Ovary (tissue), 9 donors: ENCODE data around the gene ADCY6. TPM values are rescaled to one million over a fixed set of nuclear protein-coding genes. Genes with fewer than 3 reads are reported as not detected.
A peak's percentile ranks its signal among the peaks of the same experiment; 100 is the strongest.

Experiments
- DNase-seq, 5 donors: peaks; one replicate each; pipeline ENCODE4 v3.0.0-alpha.2; 2019 to 2020
- H3K27ac ChIP-seq, 2 donors: fragments of 200-600 bp; one replicate each; pipeline versions ENCODE4 v1.5.1 to v1.8.0; 2019 to 2022
- H3K27me3 ChIP-seq: fragments of 200-600 bp; one replicate; pipeline ENCODE4 v1.8.0; 2022
- H3K36me3 ChIP-seq: fragments of 200-600 bp; sonication (generic); one replicate; pipeline ENCODE4 v1.5.1; 2019
- H3K4me1 ChIP-seq: one replicate; pipeline ENCODE4 v1.8.1; 2013; ENCODE audit warnings: mild to moderate bottlenecking, moderate library complexity; ENCODE audit not compliant: insufficient read depth
- H3K4me3 ChIP-seq: fragments of 200-600 bp; sonication (generic); one replicate; pipeline ENCODE4 v1.5.1; 2017
- H3K9me3 ChIP-seq, 2 donors: fragments of 200-600 bp in 1 of 2; sonication (generic) in 1 of 2; one replicate each; pipeline versions ENCODE4 v1.5.1 to v1.8.1; 2013 to 2019; ENCODE audit warnings: mild to moderate bottlenecking in 1 of 2, moderate library complexity in 1 of 2
- EP300 ChIP-seq: sonication (generic); formaldehyde crosslinking; IDR thresholded peaks from one replicate; pipeline ENCODE4 v1.6.1; 2017; ENCODE audit warnings: antibody characterized with exemption
- POLR2A ChIP-seq: fragments of 450-650 bp; IDR thresholded peaks from one replicate; pipeline ENCODE4 v1.6.1; 2017; ENCODE audit warnings: antibody characterized with exemption, mild to moderate bottlenecking, moderate library complexity
- WGBS, 3 donors: extraction: QIAGEN DNeasy Blood & Tissue Kit in 1 of 3; methylation state at CpG; one replicate each; pipeline versions ENCODE4 v1.1.5 to v1.1.7; 2013 to 2017; 5-methylcytosine and 5-hydroxymethylcytosine counted together
- intact Hi-C, 4 donors: fragments of 100-400 bp; cut with DNase I; formaldehyde crosslinking; loops; one replicate each; pipeline versions ENCODE4 v1.11.0 to v1.15.1; 2022 to 2023
- polyA plus RNA-seq, 2 donors: library from polyadenylated mRNA; stranded (reverse); fragments of 200-250 nt in 1 of 2; fragments of 350-450 nt in 1 of 2; fragmentation: Illumina TruSeq in 1 of 2; extraction: RNeasy Lipid Tissue Mini Kit (QIAGEN cat#74804) in 1 of 2; gene quantifications; one replicate each; pipeline ENCODE4 v1.2.3, GENCODE V29; 2013 to 2014
- total RNA-seq, 7 donors: library from RNA; depleted of rRNA in 2 of 7; stranded (reverse); fragments of >200 nt in 2 of 7; fragmentation: NEBNext Ultra II Directional in 3 of 7; extraction: Animal tissue kit (Norgen Biotek cat#: 25700) in 3 of 7; gene quantifications; one replicate each; pipeline versions ENCODE4 v1.1.0 to v1.2.4, GENCODE V29; 2016 to 2023
- TF ChIP-seq, protein P1 (sequence below), 3 donors: fragments of 450-650 bp in 2 of 3; fragments of 200-600 bp in 1 of 3; IDR thresholded peaks; one replicate each; pipeline versions ENCODE4 v1.5.1 to v1.8.0; 2016 to 2022; ENCODE audit warnings: antibody characterized with exemption in 3 of 3, mild to moderate bottlenecking in 1 of 3
- donor health status: DM: no; HTN: no; CAD: no; lungs with moderate emphysema.
- donor health status: DM: no; HTN: no; CAD: no.
- donor health status: Bipolar disorder and iron deficiency.
- donor health status: DM: yes; HTN: yes; CAD: no.
- donor health status: DM: no; HTN: no; CAD: no.
- donor health status: DM: yes; HTN: yes; CAD: no.

Gene ADCY6
- total and polyA plus RNA-seq, 9 donors, result 14.8 to 83.3 (median 40.6) TPM

GRCh38 chr12:48780381-48781025, 8.4 kb downstream of the ADCY6 start:
- Histone ChIP-seq H3K4me1 (peaks cover 22% of the 10 kb centered on the region), H3K4me3 (no peak overlapping the region), H3K9me3 (no peaks in the 10 kb centered on the region), H3K27me3 (no peaks in the 10 kb centered on the region), H3K27ac (peak overlapping the region; percentile 39 to 74), H3K36me3 (no peaks in the 10 kb centered on the region)
- peak in 1 of 5 donors; percentile 51 for DNase-seq
- TF ChIP-seq, protein P1, sequence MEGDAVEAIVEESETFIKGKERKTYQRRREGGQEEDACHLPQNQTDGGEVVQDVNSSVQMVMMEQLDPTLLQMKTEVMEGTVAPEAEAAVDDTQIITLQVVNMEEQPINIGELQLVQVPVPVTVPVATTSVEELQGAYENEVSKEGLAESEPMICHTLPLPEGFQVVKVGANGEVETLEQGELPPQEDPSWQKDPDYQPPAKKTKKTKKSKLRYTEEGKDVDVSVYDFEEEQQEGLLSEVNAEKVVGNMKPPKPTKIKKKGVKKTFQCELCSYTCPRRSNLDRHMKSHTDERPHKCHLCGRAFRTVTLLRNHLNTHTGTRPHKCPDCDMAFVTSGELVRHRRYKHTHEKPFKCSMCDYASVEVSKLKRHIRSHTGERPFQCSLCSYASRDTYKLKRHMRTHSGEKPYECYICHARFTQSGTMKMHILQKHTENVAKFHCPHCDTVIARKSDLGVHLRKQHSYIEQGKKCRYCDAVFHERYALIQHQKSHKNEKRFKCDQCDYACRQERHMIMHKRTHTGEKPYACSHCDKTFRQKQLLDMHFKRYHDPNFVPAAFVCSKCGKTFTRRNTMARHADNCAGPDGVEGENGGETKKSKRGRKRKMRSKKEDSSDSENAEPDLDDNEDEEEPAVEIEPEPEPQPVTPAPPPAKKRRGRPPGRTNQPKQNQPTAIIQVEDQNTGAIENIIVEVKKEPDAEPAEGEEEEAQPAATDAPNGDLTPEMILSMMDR (IDR thresholded peaks at IDR 0.05), result no peak
- no peak for TF ChIP-seq EP300
- no peak for TF ChIP-seq POLR2A
- WGBS, 3 donors, result 77 to 82% (median 80%) methylated on average over 11 of the region's 11 CpGs
- intact Hi-C loops, result no loop called here

DNA sequence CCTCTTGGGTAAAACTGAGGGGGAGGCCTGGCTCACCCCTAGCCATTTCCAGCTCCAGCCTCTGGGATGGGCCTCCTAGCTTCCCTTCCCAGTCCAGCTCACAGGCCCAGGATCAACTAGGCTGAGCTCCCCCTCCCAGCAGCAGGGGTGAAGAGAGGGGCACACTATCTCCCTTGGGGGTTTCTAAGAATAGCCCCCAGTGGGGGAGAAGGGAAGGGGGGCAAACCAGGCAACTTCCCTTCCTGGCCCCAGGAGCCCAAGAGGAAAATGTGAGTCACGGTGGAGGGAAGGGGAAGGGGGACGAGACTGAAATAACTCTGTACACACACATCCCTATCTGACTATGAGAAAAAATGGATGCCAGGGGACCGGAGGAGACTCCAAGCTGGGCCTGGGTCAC, 9.0 kb downstream of the ADCY6 start:
- Histone ChIP-seq H3K4me3 (no peak overlapping the region), H3K27ac (peak overlapping the region in 1 of 2 donors; percentile 74), H3K9me3 (no peaks in the 10 kb centered on the region), H3K27me3 (no peaks in the 10 kb centered on the region), H3K4me1 (peaks cover 22% of the 10 kb centered on the region), H3K36me3 (no peaks in the 10 kb centered on the region)
- WGBS, 3 donors, result 17 to 20% (median 20%) methylated on average over 3 of the region's 3 CpGs
- TF ChIP-seq EP300 (peak; percentile 54), POLR2A (no peak)
- TF ChIP-seq, protein P1 (IDR thresholded peaks at IDR 0.05), result no peak
- intact Hi-C loops, result no loop called here
- DNase-seq, result peak; percentile 68 to 84 (median 74)

GRCh38 chr12:48777501-48778400, 11.1 kb downstream of the ADCY6 start:
- no peaks in the 10 kb centered on the region for H3K36me3 ChIP-seq
- H3K4me3 ChIP-seq, result no peak overlapping the region
- DNase-seq, result no peak
- peaks cover 22% of the 10 kb centered on the region for H3K4me1 ChIP-seq
- intact Hi-C loops, result no loop called here
- 87 to 90% (median 88%) methylated on average over 16 of the region's 16 CpGs for WGBS, 3 donors
- TF ChIP-seq, protein P1 (IDR thresholded peaks at IDR 0.05), result no peak
- no peak for TF ChIP-seq EP300
- no peak for TF ChIP-seq POLR2A
- no peaks in the 10 kb centered on the region for H3K27me3 ChIP-seq
- no peak overlapping the region for H3K27ac ChIP-seq
- H3K9me3 ChIP-seq, result no peaks in the 10 kb centered on the region

- WGBS, 3 donors, result 89 to 94% (median 90%) methylated on average over 4 to 6 of the region's 6 CpGs
- no peak overlapping the region for H3K27ac ChIP-seq
- peaks cover 20% of the 10 kb centered on the region for H3K4me1 ChIP-seq
- no peak for DNase-seq
- TF ChIP-seq POLR2A, result no peak
- TF ChIP-seq EP300, result no peak
- TF ChIP-seq, protein P1 (IDR thresholded peaks at IDR 0.05), result no peak
- H3K27me3 ChIP-seq, result no peaks in the 10 kb centered on the region
- H3K9me3 ChIP-seq, result no peaks in the 10 kb centered on the region
- H3K36me3 ChIP-seq, result no peaks in the 10 kb centered on the region
- H3K4me3 ChIP-seq, result no peak overlapping the region
- intact Hi-C loops, result no loop called here
These were observed 11.9 kb downstream of the ADCY6 start for GRCh38 chr12:48776956-48777355.
